ENCODE results near the gene CXCL6.

The CXCL6 gene

DNA sequence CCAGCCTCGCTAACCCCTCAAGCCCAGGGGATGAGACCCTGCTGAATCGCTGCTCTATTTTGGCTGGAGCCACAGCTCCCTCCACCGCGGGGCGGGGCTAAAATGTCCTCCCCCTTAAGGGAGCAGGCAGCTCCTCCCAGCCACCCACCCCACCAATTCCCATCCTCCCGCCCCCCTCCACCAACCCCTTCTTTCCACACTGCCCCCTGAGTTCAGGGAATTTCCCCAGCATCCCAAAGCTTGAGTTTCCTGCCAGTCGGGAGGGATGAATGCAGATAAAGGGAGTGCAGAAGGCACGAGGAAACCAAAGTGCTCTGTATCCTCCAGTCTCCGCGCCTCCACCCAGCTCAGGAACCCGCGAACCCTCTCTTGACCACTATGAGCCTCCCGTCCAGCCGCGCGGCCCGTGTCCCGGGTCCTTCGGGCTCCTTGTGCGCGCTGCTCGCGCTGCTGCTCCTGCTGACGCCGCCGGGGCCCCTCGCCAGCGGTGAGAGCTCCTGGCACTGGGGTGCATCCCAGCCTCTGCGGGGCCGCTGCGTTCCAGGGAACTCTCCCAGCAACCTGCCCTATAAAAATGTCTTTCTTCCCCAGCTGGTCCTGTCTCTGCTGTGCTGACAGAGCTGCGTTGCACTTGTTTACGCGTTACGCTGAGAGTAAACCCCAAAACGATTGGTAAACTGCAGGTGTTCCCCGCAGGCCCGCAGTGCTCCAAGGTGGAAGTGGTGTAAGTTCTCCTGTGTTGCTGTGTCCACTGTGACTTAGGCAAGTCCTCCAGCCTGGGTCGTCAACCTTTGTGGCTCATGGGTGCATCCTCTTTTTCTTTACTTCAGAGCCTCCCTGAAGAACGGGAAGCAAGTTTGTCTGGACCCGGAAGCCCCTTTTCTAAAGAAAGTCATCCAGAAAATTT, at the start of gene CXCL6:
Gene CXCL6, plus strand, starts transcription at position 306 of the 907 bp plus-strand sequence. Its CDS starts 73 bp downstream, at position 379.
- DNase-seq (ENCODE audit: low read depth): no peak

DNA sequence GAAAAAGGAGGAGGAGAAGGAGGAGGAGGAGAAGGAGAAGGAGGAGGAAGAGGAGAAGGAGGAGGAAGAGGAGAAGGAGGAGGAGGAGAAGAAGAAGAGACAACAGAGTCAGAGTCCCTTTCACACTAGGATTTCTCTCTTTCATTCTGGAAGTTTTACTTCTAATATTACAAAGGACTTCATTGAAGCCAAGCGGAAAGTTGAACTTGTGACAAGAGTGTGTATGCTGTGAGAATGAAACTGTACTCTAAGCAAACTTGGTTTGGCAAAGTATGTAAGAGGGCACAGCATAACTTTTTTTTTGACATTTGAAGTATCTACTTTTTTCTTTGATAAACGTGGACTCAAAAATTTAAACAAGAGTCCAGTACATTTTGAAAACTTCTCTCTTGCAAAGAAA, 48.1 kb upstream of the CXCL6 start:
- no peak for DNase-seq (ENCODE audit: low read depth)

DNA sequence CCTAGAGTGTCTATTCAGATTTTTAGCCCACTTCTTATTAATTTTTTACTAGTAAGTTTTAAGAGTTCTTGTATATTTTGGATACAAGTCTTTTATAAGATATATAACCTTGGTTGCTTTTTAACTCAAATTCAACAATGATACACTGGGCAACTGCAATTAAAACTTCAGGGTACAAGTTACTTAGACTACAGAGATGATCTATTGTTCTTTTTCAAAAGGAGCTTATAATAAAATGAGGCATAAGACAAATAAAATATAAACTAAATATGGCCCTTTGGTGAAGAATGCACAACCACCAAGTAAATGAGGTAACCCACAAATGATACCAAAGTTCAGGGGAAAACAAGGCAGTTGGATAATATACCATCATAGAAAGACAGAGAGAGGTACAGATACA, 37.6 kb upstream of the CXCL6 start:
- no peak for DNase-seq (ENCODE audit: low read depth)

DNA sequence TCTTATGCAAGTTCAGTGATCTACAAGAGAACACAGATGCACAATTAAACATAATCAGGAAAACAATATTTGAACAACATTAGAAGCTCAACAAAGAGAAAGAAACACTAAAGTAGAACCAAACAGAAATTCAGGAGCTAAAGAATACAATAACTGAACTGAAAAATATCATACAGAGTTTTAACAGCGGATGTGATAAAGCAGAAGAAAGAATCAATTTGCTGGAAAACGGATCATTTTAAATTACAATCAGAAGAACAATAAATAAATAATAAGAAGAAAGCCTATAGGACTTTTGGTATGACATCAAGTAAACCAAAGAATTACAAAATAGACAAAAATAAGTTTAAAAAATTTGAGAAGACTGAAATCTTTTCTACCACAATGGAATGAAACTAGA, 36.3 kb upstream of the CXCL6 start:
- no peak for DNase-seq (ENCODE audit: low read depth)

DNA sequence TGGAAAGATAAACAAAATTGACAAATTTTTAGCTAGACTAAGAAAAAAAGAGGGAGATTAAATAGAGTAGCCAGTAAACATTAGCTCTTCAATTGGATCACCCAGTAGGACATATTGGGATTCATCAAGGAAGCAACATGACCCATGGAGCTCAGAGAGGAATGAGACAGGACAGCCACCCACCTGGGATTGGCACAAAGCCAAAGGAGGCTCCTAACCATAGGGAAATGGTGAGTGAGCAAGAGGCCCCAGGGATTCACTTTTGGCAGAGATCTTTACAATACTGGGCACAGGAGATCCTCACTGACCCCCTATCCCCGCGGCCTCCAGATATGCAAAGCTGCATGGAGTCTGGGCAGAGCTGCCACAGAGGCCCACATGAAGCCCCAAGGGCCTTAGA, 34.8 kb upstream of the CXCL6 start:
- no peak for DNase-seq (ENCODE audit: low read depth)

DNA sequence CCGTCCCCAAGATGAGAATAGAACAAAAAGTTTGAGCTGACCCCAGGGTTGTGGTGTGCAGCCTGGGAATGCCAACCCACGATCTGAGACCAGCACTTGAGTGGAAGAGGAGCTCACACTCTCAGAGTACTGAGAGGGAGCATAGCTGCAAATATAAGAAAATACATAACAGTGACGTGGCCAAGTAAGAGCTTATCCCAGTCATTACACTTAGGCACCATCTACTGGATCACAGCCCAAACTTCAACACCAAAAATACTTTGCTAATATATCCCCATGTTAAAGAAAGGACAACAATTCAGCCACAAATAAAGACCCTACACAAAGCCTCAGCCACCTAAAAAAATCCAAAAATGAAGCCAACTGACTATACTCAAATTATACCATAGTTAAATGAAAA, 33.3 kb upstream of the CXCL6 start:
- no peak for DNase-seq (ENCODE audit: low read depth)

DNA sequence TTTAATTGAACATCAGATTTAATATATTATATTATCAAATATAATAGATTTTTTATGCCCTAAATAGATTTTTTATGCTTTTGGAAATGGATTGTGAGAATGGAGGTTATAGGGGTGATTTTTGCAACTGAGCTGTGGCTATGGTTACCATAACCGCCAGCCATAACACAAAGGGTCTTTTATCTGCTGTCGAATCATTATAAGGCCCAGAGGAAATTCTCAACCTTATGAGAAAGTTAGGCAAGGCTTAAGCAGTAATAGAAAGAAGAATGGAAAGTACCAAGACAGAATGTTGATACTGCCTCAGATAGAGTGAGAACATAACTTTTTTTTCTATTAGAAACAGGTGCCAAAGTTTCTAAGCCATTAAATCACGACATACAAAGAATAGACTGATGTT, 26.3 kb upstream of the CXCL6 start:
- no peak for DNase-seq (ENCODE audit: low read depth)

DNA sequence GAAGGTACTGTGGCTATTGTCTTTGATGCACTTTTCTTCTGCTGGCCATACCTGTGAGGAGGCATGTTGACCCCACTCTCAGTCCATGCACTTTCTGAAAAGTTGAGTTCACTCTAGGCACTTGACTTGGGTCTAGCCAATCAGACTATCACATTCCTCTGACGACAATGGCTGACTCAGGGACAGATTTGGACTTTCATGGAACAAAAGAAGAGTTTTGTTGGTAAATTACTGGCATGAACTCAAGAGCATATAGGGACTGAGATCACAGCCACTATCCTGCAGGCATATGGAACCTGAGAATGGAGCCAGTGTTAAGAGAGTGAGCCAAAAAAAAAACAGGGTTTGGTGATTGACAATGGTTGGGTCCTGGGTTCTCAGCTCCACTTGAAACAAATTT, 24.6 kb upstream of the CXCL6 start:
- no peak for DNase-seq (ENCODE audit: low read depth)

DNA sequence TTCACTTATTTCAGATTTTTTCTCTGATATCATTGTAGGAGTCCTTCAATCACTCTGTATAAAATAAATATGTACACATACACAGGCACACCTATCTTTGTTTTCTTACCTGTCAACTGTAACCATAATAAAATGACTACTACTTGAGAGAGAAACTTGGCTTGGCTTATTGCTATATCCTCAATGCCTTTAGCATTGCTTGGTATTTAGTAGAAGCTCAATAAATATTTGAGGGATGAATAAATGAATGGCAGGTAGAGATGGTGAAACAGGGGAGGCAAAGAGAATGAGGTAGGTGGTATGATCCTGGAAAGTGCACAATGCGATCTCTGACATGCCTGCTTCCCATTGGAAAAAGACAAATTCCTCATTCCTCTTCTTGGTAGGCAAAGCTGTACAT, 21.8 kb upstream of the CXCL6 start:
- no peak for DNase-seq (ENCODE audit: low read depth)

DNA sequence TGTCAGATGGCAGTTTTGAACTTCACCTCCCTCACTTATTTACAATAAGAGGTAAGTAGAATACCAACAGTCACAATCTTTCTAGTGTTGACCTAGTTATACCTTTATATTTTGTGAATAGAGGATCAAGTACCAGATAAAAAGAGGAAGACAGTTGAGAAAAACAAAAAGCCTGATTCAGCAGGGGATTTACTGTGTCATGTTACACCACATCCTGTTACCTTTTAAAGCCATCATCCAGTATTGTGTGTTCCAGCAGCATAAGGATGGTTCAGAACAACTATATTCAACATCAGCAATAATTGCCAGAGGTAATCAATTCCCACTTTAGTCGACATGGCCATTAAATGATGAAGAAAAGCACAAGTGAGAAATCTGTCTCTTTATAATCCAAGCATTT, 21.3 kb upstream of the CXCL6 start:
- DNase-seq (ENCODE audit: low read depth): no peak

DNA sequence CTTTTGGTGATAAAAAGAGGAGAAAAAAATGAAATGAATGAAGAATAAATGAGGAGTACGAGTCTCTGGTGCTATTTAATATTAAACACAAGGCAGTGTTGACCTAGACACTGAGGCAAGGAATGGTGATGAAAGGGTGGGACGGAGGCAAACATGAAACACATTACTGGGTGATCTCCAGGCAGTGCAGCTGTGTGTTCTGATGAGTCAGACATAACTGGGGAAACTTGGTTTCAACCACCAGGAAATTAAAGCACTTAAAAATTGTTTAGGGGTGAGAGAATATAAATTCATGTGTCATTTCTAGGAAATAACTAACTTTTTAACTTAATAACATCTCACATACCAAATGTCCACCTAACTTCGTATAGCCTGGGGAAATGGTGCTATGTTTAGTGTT, 19.7 kb upstream of the CXCL6 start:
- peak; percentile 58 for DNase-seq (ENCODE audit: low read depth)

DNA sequence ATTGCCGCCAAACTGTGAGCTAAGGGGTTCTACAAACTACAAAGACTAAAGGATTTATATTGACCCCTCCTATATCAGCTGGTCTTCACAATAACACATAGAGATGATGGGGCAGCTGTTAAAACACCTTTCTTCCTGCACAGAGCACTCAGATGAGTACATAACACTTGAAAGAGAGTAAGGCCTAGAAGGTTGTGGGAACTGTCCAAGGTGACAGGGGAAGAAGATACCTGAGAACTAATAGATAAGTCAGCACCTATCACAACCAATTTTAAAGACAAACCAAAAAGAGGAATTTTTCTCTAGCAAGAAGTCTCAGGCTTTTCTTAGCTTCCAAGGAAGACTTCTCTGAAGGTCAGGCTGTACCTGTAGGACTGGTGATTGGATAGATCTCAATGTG, 19.1 kb upstream of the CXCL6 start:
- DNase-seq (ENCODE audit: low read depth): no peak

DNA sequence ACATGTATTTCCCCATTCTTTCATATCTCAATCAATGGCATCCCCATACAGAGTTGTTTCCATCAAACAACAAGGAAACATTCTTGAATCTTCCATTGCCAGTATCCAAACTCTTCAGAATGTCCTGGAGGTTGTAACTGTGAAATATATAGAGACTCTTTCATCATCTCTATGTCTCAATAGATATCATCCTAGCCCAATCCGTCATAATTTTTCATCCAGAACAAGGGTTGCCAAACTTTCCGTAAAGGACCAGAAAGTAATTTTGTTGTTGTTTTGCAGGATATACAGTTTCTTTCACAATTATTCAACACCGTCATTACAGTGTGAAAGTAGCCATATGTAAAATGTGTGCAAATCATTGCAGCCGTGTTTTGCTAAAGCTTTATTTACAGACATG, 15.2 kb upstream of the CXCL6 start:
- DNase-seq (ENCODE audit: low read depth): no peak

DNA sequence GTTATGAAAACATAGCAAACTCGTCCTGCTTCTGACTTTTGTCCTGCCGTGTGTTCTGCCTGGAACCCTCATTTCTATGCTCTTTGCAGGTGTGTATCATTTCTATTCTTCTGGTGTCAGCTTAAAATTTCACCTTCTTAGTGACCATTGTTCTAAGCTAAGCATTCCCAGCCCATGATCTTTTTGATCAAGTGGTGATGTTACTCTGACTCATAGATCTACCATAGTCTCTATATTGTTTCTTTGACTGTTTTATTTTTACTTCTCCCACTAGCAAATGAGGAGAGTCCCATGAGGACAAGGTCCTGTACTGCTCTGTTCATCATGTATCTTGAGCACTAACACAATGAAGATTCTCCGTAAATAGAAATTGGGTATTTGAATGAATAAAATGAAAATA, 14.1 kb upstream of the CXCL6 start:
- DNase-seq (ENCODE audit: low read depth): no peak

DNA sequence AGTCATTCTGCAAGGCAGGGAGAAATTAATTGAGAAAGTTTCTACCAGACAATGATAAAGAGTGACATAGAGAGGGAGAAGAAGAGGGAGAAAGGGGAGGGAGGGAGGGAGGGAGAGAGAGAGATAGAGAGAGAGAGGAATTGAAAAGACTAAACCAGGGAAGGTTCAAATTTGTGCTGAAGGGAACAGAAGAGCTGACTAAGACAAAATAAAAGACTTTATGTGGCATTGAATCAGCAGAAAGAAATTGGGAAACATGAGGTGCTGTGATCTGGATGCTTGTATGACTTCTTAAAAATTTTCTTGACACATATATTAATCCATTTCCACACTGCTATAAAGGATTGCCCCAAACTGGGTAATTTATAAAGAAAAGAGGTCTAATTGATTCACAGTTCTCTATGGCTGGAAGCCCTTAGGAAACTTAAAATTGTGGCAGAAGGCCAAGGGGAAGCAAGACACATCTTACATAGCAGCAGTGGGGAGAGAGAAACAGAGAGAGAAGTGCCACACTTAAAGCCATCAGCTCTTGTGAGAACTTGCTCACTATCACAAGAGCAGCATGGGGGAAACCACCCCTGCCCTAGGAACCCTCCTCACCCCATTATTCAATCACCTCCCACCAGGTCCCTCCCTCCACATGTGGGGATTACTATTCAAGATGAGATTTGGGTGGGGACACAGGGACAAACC, 13.5 kb upstream of the CXCL6 start:
- no peak for DNase-seq (ENCODE audit: low read depth)

DNA sequence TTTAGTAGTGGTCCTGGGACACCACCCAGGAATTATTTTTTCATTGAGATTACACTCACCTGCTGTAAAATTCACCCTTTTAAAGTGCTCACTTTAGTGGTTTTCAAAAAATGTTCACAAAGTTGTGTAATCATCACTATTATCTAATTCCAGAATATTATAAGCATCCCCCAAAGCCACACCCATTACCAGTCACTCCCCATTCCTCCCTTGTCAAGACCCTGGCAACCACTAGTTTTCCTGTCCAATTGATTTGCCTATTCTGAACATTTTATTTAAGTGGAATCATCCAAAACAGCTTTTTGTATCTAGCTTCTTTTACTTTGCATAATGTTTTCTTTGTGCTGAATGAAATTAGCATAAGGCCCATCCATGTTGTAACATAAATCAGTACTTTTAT, 12.7 kb upstream of the CXCL6 start:
- no peak for DNase-seq (ENCODE audit: low read depth)

DNA sequence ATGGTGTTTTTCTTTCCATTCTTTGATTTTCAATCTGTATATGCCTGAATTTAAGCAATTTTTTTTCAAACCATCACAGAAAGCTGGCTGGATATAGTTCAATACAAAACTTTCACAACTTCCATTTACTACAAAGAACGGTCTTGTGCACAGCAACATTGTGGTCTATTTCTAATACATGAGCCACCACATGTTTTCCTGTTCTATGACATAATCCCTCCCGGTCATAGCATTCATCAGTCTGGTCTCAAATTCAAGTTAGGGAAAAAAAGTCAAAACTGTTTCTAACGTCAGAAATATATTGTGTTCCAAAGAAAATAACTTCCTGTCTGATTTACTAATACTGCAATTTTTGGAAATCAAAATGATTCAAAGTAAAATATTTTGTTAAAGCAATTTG, 7.5 kb upstream of the CXCL6 start:
- DNase-seq (ENCODE audit: low read depth): peak; percentile 51

DNA sequence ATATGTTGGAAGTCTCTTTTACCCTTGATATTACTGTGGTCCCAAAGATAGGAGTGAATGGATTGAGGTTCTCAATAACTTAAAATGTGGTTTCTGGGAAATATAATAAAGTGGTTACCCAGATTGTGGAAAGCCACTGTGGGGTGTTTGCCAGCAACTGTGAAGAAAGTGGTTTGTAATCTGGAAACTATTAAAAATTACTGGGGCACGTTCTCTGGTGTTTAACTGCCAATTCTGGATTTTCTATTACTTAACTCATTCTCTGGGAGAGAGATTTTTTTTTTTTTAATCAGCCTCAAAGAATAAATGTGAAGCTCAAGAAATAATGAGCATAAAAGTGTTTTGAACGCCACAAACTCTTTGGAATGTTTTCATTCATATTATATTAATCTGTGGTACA, 4.9 kb upstream of the CXCL6 start:
- no peak for DNase-seq (ENCODE audit: low read depth)

DNA sequence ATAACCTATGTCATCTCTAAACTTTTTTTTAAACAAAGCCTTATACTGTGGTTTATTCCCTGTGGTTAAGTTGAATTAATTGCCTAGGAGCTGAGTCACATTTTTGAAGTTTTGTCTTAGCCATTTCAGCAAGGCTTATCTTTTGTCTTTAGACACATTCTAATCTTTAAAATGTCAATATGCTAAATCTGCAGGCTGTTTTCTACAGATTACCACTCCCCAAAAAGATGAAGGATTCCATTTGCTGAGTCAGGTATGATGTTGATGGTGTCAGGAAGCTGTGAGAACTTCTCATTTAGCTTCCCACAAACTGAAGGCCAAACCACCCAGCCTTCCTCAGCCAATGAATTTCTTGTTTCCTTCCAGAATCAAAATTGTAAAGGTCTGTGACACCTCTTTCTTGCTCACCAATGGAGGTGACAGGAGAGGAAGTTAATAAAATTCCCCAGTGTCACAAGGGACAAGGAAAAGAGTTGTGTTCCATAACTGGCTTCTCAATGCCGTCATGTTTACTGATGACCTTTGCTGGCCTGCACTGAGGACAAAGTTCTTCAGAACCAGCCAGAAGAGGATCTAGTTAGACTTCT, 3.7 kb upstream of the CXCL6 start:
- no peak for DNase-seq (ENCODE audit: low read depth)

DNA sequence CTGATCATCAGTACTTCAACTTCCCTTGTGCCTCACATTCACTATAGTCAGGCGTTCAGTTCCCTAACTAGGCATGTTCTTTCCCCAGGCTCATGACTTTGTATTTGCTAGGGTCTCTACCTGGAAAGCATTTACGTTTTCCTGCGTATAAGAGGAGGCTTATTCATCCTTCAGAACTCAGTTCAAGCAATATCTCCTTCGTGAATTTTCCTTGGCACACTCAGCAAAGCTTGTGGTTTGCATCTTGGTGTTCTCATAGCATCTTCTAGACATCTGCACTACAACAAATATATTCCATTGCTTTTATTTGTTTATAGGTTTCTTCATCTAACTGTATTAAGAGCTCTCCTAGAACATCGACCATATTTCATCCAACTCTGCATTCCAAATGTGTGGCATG, 2.6 kb downstream of the CXCL6 start:
- no peak for DNase-seq (ENCODE audit: low read depth)

DNA sequence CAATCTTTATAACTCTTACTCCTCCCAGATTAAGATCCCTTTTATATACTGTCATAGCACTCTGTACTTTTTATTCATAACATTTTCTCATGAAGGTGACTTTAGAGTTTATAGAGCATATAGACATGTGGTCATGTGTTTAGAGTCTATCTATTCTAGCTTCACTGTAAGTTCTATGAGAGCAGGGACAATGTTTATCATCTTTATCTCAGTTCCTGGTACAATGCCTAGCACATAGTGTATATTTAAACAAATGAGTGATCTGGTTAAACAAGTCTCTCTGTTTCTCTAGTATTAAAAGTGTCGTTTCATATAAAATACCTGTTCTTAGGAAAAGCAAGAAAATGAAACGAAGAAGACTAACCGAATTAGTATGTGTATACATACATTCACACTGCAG, 3.2 kb downstream of the CXCL6 start:
- DNase-seq (ENCODE audit: low read depth): no peak

DNA sequence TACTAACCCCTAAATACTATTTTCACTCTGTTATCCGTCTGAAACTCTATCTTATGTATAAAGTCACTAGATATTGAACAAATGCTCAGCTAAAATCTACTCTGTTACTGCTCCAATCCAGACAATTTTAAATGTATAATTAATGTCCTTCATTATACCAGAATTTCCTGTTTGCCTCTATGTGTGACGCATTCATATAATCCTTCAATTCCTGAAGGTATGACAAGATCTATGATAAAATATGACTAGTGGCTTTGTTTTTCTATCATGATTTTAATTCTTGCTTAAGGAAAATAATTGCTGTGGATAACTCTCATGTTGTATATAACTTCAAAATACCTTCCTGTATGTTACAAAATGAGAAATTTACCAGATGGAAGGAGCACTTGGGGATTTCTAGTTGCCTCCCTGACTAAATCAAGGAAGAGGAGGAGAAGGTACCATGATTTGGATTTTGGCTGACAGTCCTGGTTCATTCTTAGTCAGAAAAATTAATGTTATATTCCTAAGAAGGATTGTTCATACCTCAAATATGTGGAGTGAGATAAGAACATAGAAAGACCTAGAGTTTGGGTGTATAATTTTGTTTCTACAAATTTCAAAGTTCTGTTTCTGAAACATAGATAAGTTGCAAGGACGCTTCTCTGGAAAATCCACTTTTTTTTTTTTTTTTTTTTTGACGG, 4.9 kb downstream of the CXCL6 start:
- DNase-seq (ENCODE audit: low read depth): no peak

DNA sequence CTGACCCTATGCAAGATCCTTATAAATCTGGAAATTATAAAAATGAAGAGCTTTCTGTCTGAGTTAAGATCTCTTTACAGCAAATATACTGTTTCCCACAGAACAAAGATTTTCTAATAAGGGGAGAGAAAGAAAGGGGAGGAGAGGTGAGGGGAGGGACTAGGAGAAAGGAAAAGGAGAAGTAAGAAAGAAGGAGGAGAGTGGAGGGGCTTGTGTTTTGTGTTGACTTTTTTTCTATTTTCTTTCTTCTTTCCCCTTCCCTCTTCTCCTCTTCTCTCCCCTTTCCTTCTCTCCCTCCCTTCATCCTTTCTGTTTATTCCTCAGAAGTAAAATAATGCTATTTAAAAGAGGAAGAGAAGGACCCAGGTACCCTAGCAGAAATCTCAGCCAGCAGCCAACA, 6.2 kb downstream of the CXCL6 start:
- DNase-seq (ENCODE audit: low read depth): no peak

Data from stromal cell of bone marrow (primary cell).